HG03521 (cell line): Measurements from ENCODE around the gene RASSF8.

Experiments used
- ATAC-seq: cut with Tn5 transposase; IDR thresholded peaks from one replicate; pipeline ENCODE4 v1.9.1; 2021; ENCODE audit warnings: mild to moderate bottlenecking, moderate library complexity; ENCODE audit not compliant: unreplicated experiment

Gene RASSF8

GRCh38 chr12:25960961-25961360 lies 2.5 kb downstream of the RASSF8 start:
- ATAC-seq: no peak

DNA sequence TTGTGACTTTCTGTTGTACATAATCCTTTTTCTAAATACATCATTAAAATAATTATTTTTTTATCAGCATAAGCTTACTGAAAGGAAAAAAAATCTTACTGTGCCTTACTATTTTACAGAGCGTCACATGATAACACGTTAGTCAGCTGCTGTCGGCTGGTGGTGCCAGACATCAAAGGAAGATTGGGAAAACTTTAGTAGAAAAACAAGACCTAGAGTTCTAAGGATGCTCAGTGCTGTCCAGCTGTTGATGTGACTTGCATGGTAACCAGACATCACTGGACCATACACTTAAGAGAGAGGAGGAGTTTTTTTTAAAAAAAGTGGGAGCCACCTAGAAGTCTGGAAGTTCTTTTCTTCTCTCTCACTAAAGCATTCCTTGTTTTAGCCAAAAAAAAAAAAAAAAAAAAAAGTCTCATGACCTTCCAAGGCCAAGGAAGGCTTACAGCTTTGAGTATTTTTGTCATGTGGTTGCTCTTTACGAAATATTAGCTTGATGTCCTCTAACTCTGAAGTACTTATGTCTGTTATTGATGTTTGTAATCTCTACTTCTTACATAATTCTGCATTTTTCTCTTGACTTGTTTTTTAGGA lies 4.5 kb downstream of the RASSF8 start:
- no peak for ATAC-seq

- no peak for ATAC-seq
These were observed 7.2 kb downstream of the RASSF8 start for GRCh38 chr12:25965682-25966081.

DNA sequence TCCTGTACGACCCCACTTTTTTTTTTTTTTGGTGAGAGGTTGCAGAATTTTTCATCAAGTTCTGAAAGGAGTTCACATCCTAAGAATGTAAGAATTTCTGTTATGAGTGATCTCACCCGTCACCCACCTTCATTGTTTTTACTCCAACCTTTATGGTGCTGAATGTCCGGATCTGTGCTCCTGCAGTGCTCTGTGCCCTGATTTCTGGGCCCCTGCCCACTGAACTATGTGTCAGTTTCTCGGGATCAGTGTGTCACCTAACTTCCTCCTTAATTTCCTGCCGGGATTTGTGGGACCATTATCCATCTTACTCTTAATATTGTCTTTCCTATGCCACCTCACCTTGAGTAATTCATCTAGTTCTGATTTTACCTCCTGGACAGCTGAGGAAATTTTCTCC lies 11.6 kb downstream of the RASSF8 start:
- no peak for ATAC-seq

GRCh38 chr12:25970916-25971653 lies 12.6 kb downstream of the RASSF8 start:
- ATAC-seq: no peak

GRCh38 chr12:25971654-25972041 lies 13.2 kb downstream of the RASSF8 start:
- ATAC-seq: no peak

DNA sequence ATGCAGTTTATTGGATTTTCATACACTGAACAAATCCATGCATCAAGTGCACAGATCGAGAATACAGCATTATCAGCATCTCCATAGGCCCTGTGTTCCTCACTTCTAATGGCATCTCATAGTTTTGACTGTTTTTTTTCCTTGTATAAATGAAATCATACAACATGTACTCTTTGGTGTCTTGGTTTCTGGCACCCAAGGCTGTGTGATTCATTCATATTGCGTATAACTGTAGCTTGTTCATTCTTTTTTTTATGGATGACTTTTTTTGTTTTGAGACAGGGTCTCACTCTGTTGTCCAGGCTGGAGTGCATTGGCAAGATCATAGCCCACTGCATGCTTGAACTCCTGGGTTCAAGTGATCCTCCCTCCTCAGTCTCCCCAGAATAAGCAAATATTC lies 14.3 kb downstream of the RASSF8 start:
- ATAC-seq: no peak

DNA sequence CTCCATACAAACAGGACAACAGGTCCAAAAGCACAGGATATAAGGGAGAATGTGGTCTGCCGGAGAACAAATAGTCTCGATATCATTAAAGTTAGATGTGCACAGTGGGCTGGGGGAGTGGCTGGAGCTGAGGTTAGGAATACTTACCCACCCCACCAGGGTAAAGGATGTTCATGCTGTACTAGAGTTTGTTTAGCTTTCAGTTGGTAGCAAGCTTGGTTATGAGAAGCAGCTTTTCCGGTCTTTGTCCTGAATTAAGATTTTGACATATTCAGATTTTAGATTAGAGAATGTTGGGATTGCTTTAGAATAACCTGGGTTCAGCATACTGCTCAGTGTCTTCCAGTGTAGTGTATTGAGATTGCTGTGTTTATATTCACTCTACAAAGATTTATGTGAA lies 16.7 kb downstream of the RASSF8 start:
- no peak for ATAC-seq

GRCh38 chr12:25975682-25976081 lies 17.2 kb downstream of the RASSF8 start:
- no peak for ATAC-seq

GRCh38 chr12:25976289-25976688 lies 17.8 kb downstream of the RASSF8 start:
- no peak for ATAC-seq

- no peak for ATAC-seq
These were observed 18.6 kb downstream of the RASSF8 start for GRCh38 chr12:25977047-25977446.

GRCh38 chr12:25979059-25979458 lies 20.6 kb downstream of the RASSF8 start:
- ATAC-seq: no peak

GRCh38 chr12:25979563-25979962 lies 21.1 kb downstream of the RASSF8 start:
- no peak for ATAC-seq

DNA sequence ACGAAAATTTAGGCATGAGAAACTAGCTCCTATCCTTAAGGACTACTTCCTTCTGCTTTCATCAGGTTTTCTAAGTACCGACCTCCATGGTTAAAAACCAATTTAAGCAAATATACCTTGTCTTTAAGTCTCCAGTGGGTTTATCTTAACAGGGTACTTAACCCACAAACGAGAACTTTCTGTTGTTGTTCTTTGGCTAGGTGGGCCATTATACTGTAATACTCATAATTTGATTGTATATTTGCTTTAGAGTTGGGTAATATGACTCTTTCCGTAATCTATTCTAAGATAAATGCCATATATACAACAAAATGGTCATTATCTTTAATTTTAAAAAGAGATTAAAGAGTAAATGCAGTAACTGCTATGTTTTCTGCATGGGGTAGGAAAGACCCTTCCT lies 21.6 kb downstream of the RASSF8 start:
- ATAC-seq: no peak

GRCh38 chr12:25981597-25981996 lies 23.1 kb downstream of the RASSF8 start:
- ATAC-seq: no peak

DNA sequence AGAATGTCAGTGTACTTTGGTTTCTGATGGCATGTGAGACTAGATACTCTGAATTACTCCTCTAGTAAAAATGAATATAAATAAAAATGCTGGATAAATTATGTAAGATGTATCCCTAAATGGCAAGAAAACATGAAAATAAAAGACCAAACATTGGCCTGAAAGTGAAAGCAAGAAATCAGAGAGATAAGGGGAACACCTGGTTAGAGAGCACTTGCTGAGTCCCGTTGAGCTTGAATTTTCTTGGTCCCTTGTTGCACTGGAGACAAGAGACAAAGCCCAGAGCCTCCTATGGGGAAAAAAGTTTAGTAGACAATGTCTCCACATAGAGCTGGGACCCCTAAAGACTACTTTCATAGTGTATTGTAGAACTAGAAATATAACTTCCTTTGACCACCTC lies 23.9 kb downstream of the RASSF8 start:
- no peak for ATAC-seq

DNA sequence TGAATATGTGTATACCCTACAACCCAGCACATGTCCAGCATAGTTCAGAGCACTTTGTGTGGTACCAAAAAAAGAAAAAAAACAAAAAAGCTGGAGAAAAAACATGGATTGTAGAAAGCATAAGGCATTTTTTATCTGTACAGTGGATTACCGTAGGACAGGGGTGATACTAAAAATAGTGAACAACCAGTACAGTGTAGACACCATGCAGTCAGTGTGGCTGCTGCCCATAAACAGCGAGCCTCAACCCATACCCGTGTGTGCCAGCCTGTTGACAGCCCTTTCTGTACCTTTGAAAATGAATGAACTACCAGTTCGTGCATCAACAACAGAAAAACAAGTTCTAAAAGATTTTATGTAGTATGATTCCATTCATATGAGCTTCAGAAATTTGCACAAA lies 25.1 kb downstream of the RASSF8 start:
- no peak for ATAC-seq

DNA sequence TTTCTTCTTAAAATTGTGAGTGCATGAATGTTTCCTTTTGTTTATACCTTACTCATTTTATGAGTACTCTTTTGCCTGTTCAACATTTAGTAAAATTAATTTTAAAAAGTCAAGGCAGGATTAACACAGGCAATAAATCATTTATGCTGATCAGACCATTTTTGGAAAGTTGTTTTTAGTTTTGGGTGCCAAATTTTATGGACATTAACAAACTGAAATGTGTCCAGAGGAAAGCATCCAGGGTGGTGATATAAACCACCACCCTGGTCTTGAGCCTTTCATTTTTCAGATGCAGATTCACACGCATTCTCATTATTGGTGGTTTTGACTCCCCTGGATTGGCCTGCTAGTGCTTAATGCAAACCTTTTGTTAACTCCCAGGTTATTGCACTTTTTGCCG lies 26.3 kb downstream of the RASSF8 start:
- no peak for ATAC-seq

DNA sequence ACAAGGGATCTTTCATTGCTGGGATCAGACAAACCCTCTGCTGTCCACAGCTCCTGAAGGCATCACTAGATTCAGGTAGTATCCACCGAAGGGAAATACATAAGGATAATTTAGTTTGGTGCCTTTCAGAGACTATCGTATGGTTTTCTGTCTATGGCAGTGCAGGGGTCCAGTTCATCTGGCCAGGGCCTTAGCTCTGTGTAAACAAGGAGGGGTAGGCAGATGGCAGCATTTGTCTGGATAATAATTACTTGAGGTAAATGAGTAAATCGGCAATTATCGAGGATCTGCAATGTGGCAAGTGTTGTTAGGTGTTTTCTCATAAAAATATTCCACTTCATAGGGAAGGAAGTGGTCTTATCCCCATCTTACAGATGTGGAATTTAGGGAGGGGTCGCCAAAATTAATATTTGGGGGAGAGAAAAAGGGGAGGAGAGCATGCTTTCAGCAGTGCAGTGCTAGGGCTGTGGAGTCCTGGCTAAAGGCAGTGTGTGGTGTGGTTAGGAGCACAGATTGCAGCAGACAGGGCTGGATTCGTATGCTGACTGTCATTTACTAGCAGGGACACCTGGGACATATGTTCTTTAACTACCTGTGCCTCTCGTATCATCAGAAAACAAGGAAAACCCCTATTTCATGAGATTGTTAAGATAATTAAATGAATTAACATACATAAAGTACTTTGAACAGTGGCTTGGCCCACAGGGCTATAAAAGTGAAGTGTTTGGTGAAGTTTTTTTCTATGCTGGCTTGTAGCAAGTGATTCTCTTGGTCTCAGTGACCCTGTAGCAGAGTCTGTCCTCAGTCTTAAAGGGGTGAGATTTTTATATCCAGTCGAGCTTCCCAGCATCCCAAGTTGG lies 27.1 kb downstream of the RASSF8 start:
- ATAC-seq: no peak

- ATAC-seq: no peak
These were observed 27.7 kb downstream of the RASSF8 start for GRCh38 chr12:25986180-25986579.

DNA sequence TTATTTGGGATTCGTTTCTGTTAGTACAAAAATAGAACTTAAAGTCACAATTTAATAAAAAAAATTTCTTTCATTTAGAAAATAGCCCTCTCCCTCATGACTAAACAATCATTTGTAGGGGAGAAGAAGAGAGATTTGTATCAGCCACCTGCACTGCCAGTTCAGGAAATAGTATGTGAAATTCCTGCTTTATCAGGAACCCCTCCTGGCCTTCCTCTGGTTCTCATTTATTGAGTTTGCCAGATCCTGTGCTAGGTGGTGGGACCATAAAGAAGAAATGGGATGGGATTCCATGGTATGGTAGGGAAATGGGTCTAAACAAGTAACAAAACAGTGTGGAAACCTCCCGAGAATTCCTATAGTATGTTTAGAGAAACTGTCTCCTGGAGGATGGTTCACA lies 30.0 kb downstream of the RASSF8 start:
- ATAC-seq: no peak

GRCh38 chr12:25990495-25990894 lies 32.0 kb downstream of the RASSF8 start:
- no peak for ATAC-seq
